WTC11 (cell line): Measurements from ENCODE around the gene B2M. TPM values are rescaled to one million over a fixed set of nuclear protein-coding genes. Genes with fewer than 3 reads are reported as not detected.
A peak's percentile ranks its signal among the peaks of the same experiment; 100 is the strongest.

Source experiments
- ATAC-seq: fragments of 200-7000 bp; cut with Tn5 transposase; 2 replicates; pipeline ENCODE4 v1.10.0; 2021; ENCODE audit warnings: mild to moderate bottlenecking, moderate library complexity
- CTCF ChIA-PET: fragments of 300-600 bp; sonication (Branson Sonifier 250); formaldehyde crosslinking; loops from one replicate; lab custom pipeline; 2021; ENCODE audit warnings: antibody characterized with exemption; lab: Charles Lee
- POLR2A ChIA-PET: fragments of 350-600 bp; sonication (Branson Sonifier 250); formaldehyde crosslinking; loops from one replicate; lab custom pipeline; 2021; ENCODE audit warnings: antibody characterized with exemption; lab: Charles Lee
- DNase-seq: peaks from one replicate; pipeline ENCODE4 v3.0.0; 2021; ENCODE audit warnings: low spot score
- H3K27ac Mint-ChIP-seq: 2 replicates; pipeline ENCODE4 v1.8.0; 2021; ENCODE audit warnings: mixed read lengths
- H3K27me3 Mint-ChIP-seq: 2 replicates; pipeline ENCODE4 v1.8.0; 2021; ENCODE audit warnings: low read depth, mild to moderate bottlenecking, moderate library complexity, mixed read lengths
- H3K36me3 Mint-ChIP-seq: 2 replicates; pipeline ENCODE4 v1.8.0; 2021; ENCODE audit warnings: mixed read lengths
- H3K4me1 Mint-ChIP-seq: 2 replicates; pipeline ENCODE4 v1.8.0; 2022; ENCODE audit warnings: mixed read lengths
- H3K4me3 Mint-ChIP-seq: 2 replicates; pipeline ENCODE4 v1.8.0; 2021; ENCODE audit warnings: mild to moderate bottlenecking, moderate library complexity, mixed read lengths
- H3K9me3 Mint-ChIP-seq: 2 replicates; pipeline ENCODE4 v1.8.0; 2021; ENCODE audit warnings: mixed read lengths
- CBFB ChIP-seq: sonication (generic); formaldehyde crosslinking; IDR thresholded peaks from 2 replicates; pipeline ENCODE4 v1.8.1; 2022; ENCODE audit warnings: mild to moderate bottlenecking, low read depth, missing genetic modification reagents
- CREB1 ChIP-seq: sonication (generic); formaldehyde crosslinking; IDR thresholded peaks from 2 replicates; pipeline ENCODE4 v1.8.0; 2023; ENCODE audit warnings: mild to moderate bottlenecking, missing genetic modification reagents
- CREM ChIP-seq: sonication (generic); formaldehyde crosslinking; IDR thresholded peaks from 2 replicates; pipeline ENCODE4 v1.8.1; 2022; ENCODE audit warnings: mild to moderate bottlenecking, missing genetic modification reagents, moderate library complexity
- EMX1 ChIP-seq: fragments of 250-450 bp; sonication (Bioruptor Pico); IDR thresholded peaks from 2 replicates; pipeline ENCODE4 v1.8.0; 2021; ENCODE audit warnings: mild to moderate bottlenecking
- ERG ChIP-seq: fragments of 250-450 bp; sonication (Bioruptor Pico); IDR thresholded peaks from 2 replicates; pipeline ENCODE4 v1.8.0; 2021; ENCODE audit warnings: mild to moderate bottlenecking
- FOXK1 ChIP-seq: sonication (generic); formaldehyde crosslinking; IDR thresholded peaks from 2 replicates; pipeline ENCODE4 v1.8.0; 2022; ENCODE audit warnings: mild to moderate bottlenecking, moderate library complexity, missing genetic modification reagents
- FOXP1 ChIP-seq: sonication (generic); formaldehyde crosslinking; IDR thresholded peaks from 2 replicates; pipeline ENCODE4 v1.8.0; 2022; ENCODE audit warnings: missing genetic modification reagents, mild to moderate bottlenecking, moderate library complexity, borderline replicate concordance
- GTF2I ChIP-seq: fragments of 250-450 bp; sonication (Bioruptor Pico); conservative IDR thresholded peaks from 2 replicates; pipeline ENCODE4 v1.4.0; 2021; ENCODE audit warnings: mild to moderate bottlenecking
- MAX ChIP-seq: sonication (generic); formaldehyde crosslinking; IDR thresholded peaks from 2 replicates; pipeline ENCODE4 v1.8.0; 2022; ENCODE audit warnings: mild to moderate bottlenecking, missing genetic modification reagents
- MXD4 ChIP-seq: fragments of 250-450 bp; sonication (Bioruptor Pico); IDR thresholded peaks from 2 replicates; pipeline ENCODE4 v1.8.0; 2021; ENCODE audit warnings: mild to moderate bottlenecking, moderate library complexity, borderline replicate concordance
- NFE2L1 ChIP-seq: sonication (generic); formaldehyde crosslinking; IDR thresholded peaks from 2 replicates; pipeline ENCODE4 v1.8.1; 2023; ENCODE audit warnings: missing genetic modification reagents
- NR2C2 ChIP-seq: sonication (generic); formaldehyde crosslinking; IDR thresholded peaks from 2 replicates; pipeline ENCODE4 v1.8.0; 2022; ENCODE audit warnings: mild to moderate bottlenecking, missing genetic modification reagents
- RELA ChIP-seq: sonication (generic); formaldehyde crosslinking; IDR thresholded peaks from 2 replicates; pipeline ENCODE4 v1.8.1; 2022; ENCODE audit warnings: missing genetic modification reagents, mild to moderate bottlenecking, borderline replicate concordance
- SOX15 ChIP-seq: fragments of 250-450 bp; sonication (Bioruptor Pico); IDR thresholded peaks from 2 replicates; pipeline ENCODE4 v1.9.0; 2021; ENCODE audit warnings: mild to moderate bottlenecking
- ZNF317 ChIP-seq: sonication (generic); formaldehyde crosslinking; IDR thresholded peaks from 2 replicates; pipeline ENCODE4 v1.8.1; 2023; ENCODE audit warnings: low read depth, mild to moderate bottlenecking, moderate library complexity, missing genetic modification reagents, borderline replicate concordance
- ZNF396 ChIP-seq: fragments of 250-450 bp; sonication (Bioruptor Pico); IDR thresholded peaks from 2 replicates; pipeline ENCODE4 v1.8.0; 2021; ENCODE audit warnings: mild to moderate bottlenecking, moderate library complexity, borderline replicate concordance
- total RNA-seq: library from RNA; stranded (reverse); gene quantifications from 3 replicates; pipeline ENCODE4 v1.2.3, GENCODE V29; 2021
- TF ChIP-seq, protein P1 (sequence below): sonication (generic); formaldehyde crosslinking; IDR thresholded peaks from 2 replicates; pipeline ENCODE4 v1.8.0; 2023; ENCODE audit warnings: mild to moderate bottlenecking, missing genetic modification reagents
- TF ChIP-seq, protein P2 (sequence below): sonication (generic); formaldehyde crosslinking; IDR thresholded peaks from 2 replicates; pipeline ENCODE4 v1.8.0; 2022; ENCODE audit warnings: missing genetic modification reagents
- TF ChIP-seq, protein P3 (sequence below): sonication (generic); formaldehyde crosslinking; IDR thresholded peaks from 2 replicates; pipeline ENCODE4 v1.8.1; 2023; ENCODE audit warnings: mild to moderate bottlenecking, missing genetic modification reagents, moderate library complexity
- TF ChIP-seq, protein P4 (sequence below): sonication (generic); formaldehyde crosslinking; IDR thresholded peaks from 2 replicates; pipeline ENCODE4 v1.8.1; 2023; ENCODE audit warnings: mild to moderate bottlenecking, missing genetic modification reagents

Gene B2M
- total RNA-seq, 1 experiment from 2014 or later, result 88.2 TPM

DNA sequence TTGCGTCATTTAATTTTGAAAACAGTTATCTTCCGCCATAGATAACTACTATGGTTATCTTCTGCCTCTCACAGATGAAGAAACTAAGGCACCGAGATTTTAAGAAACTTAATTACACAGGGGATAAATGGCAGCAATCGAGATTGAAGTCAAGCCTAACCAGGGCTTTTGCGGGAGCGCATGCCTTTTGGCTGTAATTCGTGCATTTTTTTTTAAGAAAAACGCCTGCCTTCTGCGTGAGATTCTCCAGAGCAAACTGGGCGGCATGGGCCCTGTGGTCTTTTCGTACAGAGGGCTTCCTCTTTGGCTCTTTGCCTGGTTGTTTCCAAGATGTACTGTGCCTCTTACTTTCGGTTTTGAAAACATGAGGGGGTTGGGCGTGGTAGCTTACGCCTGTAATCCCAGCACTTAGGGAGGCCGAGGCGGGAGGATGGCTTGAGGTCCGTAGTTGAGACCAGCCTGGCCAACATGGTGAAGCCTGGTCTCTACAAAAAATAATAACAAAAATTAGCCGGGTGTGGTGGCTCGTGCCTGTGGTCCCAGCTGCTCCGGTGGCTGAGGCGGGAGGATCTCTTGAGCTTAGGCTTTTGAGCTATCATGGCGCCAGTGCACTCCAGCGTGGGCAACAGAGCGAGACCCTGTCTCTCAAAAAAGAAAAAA lies 1.2 kb downstream of the B2M start:
- peaks cover 17% of the 10 kb centered on the region for H3K36me3 Mint-ChIP-seq
- ChIA-PET POLR2A (interaction anchor here (1.1 to 4.0 kb wide), 4 partner anchors 15 to 50 kb away, joined by 4 to 37 read pairs (median 12); partner anchors contain the start of gene SPG11), CTCF (interaction anchor here (0.6 to 4.5 kb wide), 6 partner anchors 14 to 129 kb away, joined by 3 to 92 read pairs (median 16); partner anchors contain the start of genes SPG11 and TRIM69)
- H3K4me1 Mint-ChIP-seq, result peaks cover 13% of the 10 kb centered on the region
- no peaks in the 10 kb centered on the region for H3K9me3 Mint-ChIP-seq
- no peak for TF ChIP-seq MAX (CRISPR knock-in tag)
- TF ChIP-seq, protein P1, sequence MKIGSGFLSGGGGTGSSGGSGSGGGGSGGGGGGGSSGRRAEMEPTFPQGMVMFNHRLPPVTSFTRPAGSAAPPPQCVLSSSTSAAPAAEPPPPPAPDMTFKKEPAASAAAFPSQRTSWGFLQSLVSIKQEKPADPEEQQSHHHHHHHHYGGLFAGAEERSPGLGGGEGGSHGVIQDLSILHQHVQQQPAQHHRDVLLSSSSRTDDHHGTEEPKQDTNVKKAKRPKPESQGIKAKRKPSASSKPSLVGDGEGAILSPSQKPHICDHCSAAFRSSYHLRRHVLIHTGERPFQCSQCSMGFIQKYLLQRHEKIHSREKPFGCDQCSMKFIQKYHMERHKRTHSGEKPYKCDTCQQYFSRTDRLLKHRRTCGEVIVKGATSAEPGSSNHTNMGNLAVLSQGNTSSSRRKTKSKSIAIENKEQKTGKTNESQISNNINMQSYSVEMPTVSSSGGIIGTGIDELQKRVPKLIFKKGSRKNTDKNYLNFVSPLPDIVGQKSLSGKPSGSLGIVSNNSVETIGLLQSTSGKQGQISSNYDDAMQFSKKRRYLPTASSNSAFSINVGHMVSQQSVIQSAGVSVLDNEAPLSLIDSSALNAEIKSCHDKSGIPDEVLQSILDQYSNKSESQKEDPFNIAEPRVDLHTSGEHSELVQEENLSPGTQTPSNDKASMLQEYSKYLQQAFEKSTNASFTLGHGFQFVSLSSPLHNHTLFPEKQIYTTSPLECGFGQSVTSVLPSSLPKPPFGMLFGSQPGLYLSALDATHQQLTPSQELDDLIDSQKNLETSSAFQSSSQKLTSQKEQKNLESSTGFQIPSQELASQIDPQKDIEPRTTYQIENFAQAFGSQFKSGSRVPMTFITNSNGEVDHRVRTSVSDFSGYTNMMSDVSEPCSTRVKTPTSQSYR (CRISPR knock-in tag), result no peak
- no peak for TF ChIP-seq GTF2I (CRISPR knock-in tag)
- no peak for TF ChIP-seq FOXP1
- TF ChIP-seq SOX15, result no peak
- TF ChIP-seq FOXK1 (CRISPR knock-in tag), result no peak
- TF ChIP-seq ZNF396 (CRISPR knock-in tag), result no peak
- TF ChIP-seq CREB1, result no peak
- TF ChIP-seq EMX1 (CRISPR knock-in tag), result no peak
- TF ChIP-seq, protein P2, sequence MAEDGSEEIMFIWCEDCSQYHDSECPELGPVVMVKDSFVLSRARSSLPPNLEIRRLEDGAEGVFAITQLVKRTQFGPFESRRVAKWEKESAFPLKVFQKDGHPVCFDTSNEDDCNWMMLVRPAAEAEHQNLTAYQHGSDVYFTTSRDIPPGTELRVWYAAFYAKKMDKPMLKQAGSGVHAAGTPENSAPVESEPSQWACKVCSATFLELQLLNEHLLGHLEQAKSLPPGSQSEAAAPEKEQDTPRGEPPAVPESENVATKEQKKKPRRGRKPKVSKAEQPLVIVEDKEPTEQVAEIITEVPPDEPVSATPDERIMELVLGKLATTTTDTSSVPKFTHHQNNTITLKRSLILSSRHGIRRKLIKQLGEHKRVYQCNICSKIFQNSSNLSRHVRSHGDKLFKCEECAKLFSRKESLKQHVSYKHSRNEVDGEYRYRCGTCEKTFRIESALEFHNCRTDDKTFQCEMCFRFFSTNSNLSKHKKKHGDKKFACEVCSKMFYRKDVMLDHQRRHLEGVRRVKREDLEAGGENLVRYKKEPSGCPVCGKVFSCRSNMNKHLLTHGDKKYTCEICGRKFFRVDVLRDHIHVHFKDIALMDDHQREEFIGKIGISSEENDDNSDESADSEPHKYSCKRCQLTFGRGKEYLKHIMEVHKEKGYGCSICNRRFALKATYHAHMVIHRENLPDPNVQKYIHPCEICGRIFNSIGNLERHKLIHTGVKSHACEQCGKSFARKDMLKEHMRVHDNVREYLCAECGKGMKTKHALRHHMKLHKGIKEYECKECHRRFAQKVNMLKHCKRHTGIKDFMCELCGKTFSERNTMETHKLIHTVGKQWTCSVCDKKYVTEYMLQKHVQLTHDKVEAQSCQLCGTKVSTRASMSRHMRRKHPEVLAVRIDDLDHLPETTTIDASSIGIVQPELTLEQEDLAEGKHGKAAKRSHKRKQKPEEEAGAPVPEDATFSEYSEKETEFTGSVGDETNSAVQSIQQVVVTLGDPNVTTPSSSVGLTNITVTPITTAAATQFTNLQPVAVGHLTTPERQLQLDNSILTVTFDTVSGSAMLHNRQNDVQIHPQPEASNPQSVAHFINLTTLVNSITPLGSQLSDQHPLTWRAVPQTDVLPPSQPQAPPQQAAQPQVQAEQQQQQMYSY, result no peak
- TF ChIP-seq NR2C2, result no peak
- no peak for TF ChIP-seq NFE2L1 (CRISPR knock-in tag)
- no peak for TF ChIP-seq CBFB (CRISPR knock-in tag)
- TF ChIP-seq ZNF317 (CRISPR knock-in tag), result no peak
- no peak for TF ChIP-seq RELA (CRISPR knock-in tag)
- TF ChIP-seq, protein P3, sequence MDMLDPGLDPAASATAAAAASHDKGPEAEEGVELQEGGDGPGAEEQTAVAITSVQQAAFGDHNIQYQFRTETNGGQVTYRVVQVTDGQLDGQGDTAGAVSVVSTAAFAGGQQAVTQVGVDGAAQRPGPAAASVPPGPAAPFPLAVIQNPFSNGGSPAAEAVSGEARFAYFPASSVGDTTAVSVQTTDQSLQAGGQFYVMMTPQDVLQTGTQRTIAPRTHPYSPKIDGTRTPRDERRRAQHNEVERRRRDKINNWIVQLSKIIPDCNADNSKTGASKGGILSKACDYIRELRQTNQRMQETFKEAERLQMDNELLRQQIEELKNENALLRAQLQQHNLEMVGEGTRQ (CRISPR knock-in tag), result no peak
- TF ChIP-seq CREM (CRISPR knock-in tag), result no peak
- TF ChIP-seq, protein P4, sequence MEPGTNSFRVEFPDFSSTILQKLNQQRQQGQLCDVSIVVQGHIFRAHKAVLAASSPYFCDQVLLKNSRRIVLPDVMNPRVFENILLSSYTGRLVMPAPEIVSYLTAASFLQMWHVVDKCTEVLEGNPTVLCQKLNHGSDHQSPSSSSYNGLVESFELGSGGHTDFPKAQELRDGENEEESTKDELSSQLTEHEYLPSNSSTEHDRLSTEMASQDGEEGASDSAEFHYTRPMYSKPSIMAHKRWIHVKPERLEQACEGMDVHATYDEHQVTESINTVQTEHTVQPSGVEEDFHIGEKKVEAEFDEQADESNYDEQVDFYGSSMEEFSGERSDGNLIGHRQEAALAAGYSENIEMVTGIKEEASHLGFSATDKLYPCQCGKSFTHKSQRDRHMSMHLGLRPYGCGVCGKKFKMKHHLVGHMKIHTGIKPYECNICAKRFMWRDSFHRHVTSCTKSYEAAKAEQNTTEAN (CRISPR knock-in tag), result no peak
- no peak for TF ChIP-seq MXD4 (CRISPR knock-in tag)
- TF ChIP-seq ERG (CRISPR knock-in tag), result no peak
- ATAC-seq (no peak), DNase-seq (no peak)
- no peak overlapping the region for H3K27ac Mint-ChIP-seq
- peak overlapping the region; percentile 94 for H3K4me3 Mint-ChIP-seq
- H3K27me3 Mint-ChIP-seq, result peaks cover 15% of the 10 kb centered on the region
